Measurements from ENCODE around the gene PTPN14. TPM values are rescaled to one million over a fixed set of nuclear protein-coding genes. Genes with fewer than 3 reads are reported as not detected.

PTPN14 gene
- total and polyA plus RNA-seq, 4 donors: 7.3 to 50.5 (median 28.2) TPM

- intact Hi-C loops (cut with DNase I): no loop called here
- Histone ChIP-seq H3K4me1 (ENCODE audit: control insufficient read depth in 1 of 2, insufficient read depth in 2 of 2, low read length in 2 of 2) (peaks cover 2 to 4% of the 10 kb centered on the region in 2 donors), H3K4me3 (ENCODE audit: low read length in 2 of 2) (no peak overlapping the region), H3K27ac (ENCODE audit: low read depth in 1 of 2, low read length in 2 of 2) (no peak overlapping the region), H3K9me3 (ENCODE audit: control insufficient read depth, low read length) (no peaks in the 10 kb centered on the region), H3K36me3 (ENCODE audit: control insufficient read depth in 1 of 2, insufficient read depth in 2 of 2, low read length in 1 of 2) (no peaks in the 10 kb centered on the region), H3K27me3 (ENCODE audit: control insufficient read depth in 1 of 2, insufficient read depth in 2 of 2, low read length in 1 of 2) (no peaks in the 10 kb centered on the region)
- DNase-seq (no peak), ATAC-seq (ENCODE audit: low FRiP score) (no peak)
- WGBS, 2 donors: 95 to 97% methylated on average over 1 of the region's 1 CpG
Observed at GRCh38 chr1:214432245-214432644, 119.2 kb downstream of the PTPN14 start.

GRCh38 chr1:214429951-214430770 is 121.2 kb downstream of the PTPN14 start:
- H3K36me3 ChIP-seq (ENCODE audit: control insufficient read depth in 1 of 2, insufficient read depth in 2 of 2, low read length in 1 of 2): no peaks in the 10 kb centered on the region
- H3K27ac ChIP-seq (ENCODE audit: low read depth in 1 of 2, low read length in 2 of 2): no peak overlapping the region
- intact Hi-C loops (cut with DNase I): no loop called here
- H3K9me3 ChIP-seq (ENCODE audit: control insufficient read depth, low read length): no peaks in the 10 kb centered on the region
- H3K4me1 ChIP-seq (ENCODE audit: control insufficient read depth in 1 of 2, insufficient read depth in 2 of 2, low read length in 2 of 2): peaks cover 2 to 4% of the 10 kb centered on the region in 2 donors
- DNase-seq: no peak
- no peak overlapping the region for H3K4me3 ChIP-seq (ENCODE audit: low read length in 2 of 2)
- WGBS, 2 donors: 77 to 79% methylated on average over 9 of the region's 9 CpGs
- H3K27me3 ChIP-seq (ENCODE audit: control insufficient read depth in 1 of 2, insufficient read depth in 2 of 2, low read length in 1 of 2): no peaks in the 10 kb centered on the region
- ATAC-seq (ENCODE audit: low FRiP score): no peak

GRCh38 chr1:214427871-214428277 is 123.5 kb downstream of the PTPN14 start:
- Histone ChIP-seq H3K4me3 (ENCODE audit: low read length in 2 of 2) (no peak overlapping the region), H3K9me3 (ENCODE audit: control insufficient read depth, low read length) (no peaks in the 10 kb centered on the region), H3K27me3 (ENCODE audit: control insufficient read depth in 1 of 2, insufficient read depth in 2 of 2, low read length in 1 of 2) (no peaks in the 10 kb centered on the region), H3K4me1 (ENCODE audit: control insufficient read depth in 1 of 2, insufficient read depth in 2 of 2, low read length in 2 of 2) (peaks cover 2 to 8% of the 10 kb centered on the region in 2 donors), H3K36me3 (ENCODE audit: control insufficient read depth in 1 of 2, insufficient read depth in 2 of 2, low read length in 1 of 2) (no peaks in the 10 kb centered on the region), H3K27ac (ENCODE audit: low read depth in 1 of 2, low read length in 2 of 2) (no peak overlapping the region)
- 81 to 83% methylated on average over 7 of the region's 7 CpGs for WGBS, 2 donors
- DNase-seq (no peak), ATAC-seq (ENCODE audit: low FRiP score) (no peak)
- intact Hi-C loops (cut with DNase I): no loop called here

- 94 to 98% methylated on average over 2 of the region's 2 CpGs for WGBS, 2 donors
Observed at GRCh38 chr1:214426426-214426812, 125.0 kb downstream of the PTPN14 start.

GRCh38 chr1:214425716-214426425 is 125.5 kb downstream of the PTPN14 start:
- intact Hi-C loops (cut with DNase I): no loop called here
- 89 to 90% methylated on average over 5 of the region's 5 CpGs for WGBS, 2 donors
- ATAC-seq (ENCODE audit: low FRiP score): no peak

More at GRCh38 chr1:214426426-214426812, 125.0 kb downstream of the PTPN14 start:
- intact Hi-C loops (cut with DNase I): no loop called here
- Histone ChIP-seq H3K9me3 (ENCODE audit: control insufficient read depth, low read length) (no peaks in the 10 kb centered on the region), H3K27me3 (ENCODE audit: control insufficient read depth in 1 of 2, insufficient read depth in 2 of 2, low read length in 1 of 2) (no peaks in the 10 kb centered on the region), H3K4me1 (ENCODE audit: control insufficient read depth in 1 of 2, insufficient read depth in 2 of 2, low read length in 2 of 2) (peaks cover 5 to 16% of the 10 kb centered on the region in 2 donors), H3K36me3 (ENCODE audit: control insufficient read depth in 1 of 2, insufficient read depth in 2 of 2, low read length in 1 of 2) (no peaks in the 10 kb centered on the region), H3K4me3 (ENCODE audit: low read length in 2 of 2) (no peak overlapping the region), H3K27ac (ENCODE audit: low read depth in 1 of 2, low read length in 2 of 2) (no peak overlapping the region)
- DNase-seq (no peak), ATAC-seq (ENCODE audit: low FRiP score) (no peak)

GRCh38 chr1:214425101-214425500 is 126.3 kb downstream of the PTPN14 start:
- H3K4me1 ChIP-seq (ENCODE audit: control insufficient read depth in 1 of 2, insufficient read depth in 2 of 2, low read length in 2 of 2): peaks cover 3 to 14% of the 10 kb centered on the region in 2 donors
- H3K27me3 ChIP-seq (ENCODE audit: control insufficient read depth in 1 of 2, insufficient read depth in 2 of 2, low read length in 1 of 2): no peaks in the 10 kb centered on the region
- intact Hi-C loops (cut with DNase I): no loop called here
- H3K27ac ChIP-seq (ENCODE audit: low read depth in 1 of 2, low read length in 2 of 2): no peak overlapping the region
- H3K36me3 ChIP-seq (ENCODE audit: control insufficient read depth in 1 of 2, insufficient read depth in 2 of 2, low read length in 1 of 2): no peaks in the 10 kb centered on the region
- no peak overlapping the region for H3K4me3 ChIP-seq (ENCODE audit: low read length in 2 of 2)
- ATAC-seq (ENCODE audit: low FRiP score) (no peak), DNase-seq (no peak)
- H3K9me3 ChIP-seq (ENCODE audit: control insufficient read depth, low read length): no peaks in the 10 kb centered on the region
- 94 to 100% methylated on average over 2 of the region's 2 CpGs for WGBS, 2 donors

More at GRCh38 chr1:214425716-214426425, 125.5 kb downstream of the PTPN14 start:
- no peak overlapping the region for H3K4me3 ChIP-seq (ENCODE audit: low read length in 2 of 2)
- no peaks in the 10 kb centered on the region for H3K36me3 ChIP-seq (ENCODE audit: control insufficient read depth in 1 of 2, insufficient read depth in 2 of 2, low read length in 1 of 2)
- no peaks in the 10 kb centered on the region for H3K9me3 ChIP-seq (ENCODE audit: control insufficient read depth, low read length)
- H3K27ac ChIP-seq (ENCODE audit: low read depth in 1 of 2, low read length in 2 of 2): no peak overlapping the region
- no peaks in the 10 kb centered on the region for H3K27me3 ChIP-seq (ENCODE audit: control insufficient read depth in 1 of 2, insufficient read depth in 2 of 2, low read length in 1 of 2)
- no peak for DNase-seq
- peaks cover 3 to 16% of the 10 kb centered on the region in 2 donors for H3K4me1 ChIP-seq (ENCODE audit: control insufficient read depth in 1 of 2, insufficient read depth in 2 of 2, low read length in 2 of 2)

GRCh38 chr1:214423045-214423444 is 128.4 kb downstream of the PTPN14 start:
- ATAC-seq (ENCODE audit: low FRiP score) (no peak), DNase-seq (no peak)
- Histone ChIP-seq H3K4me1 (ENCODE audit: control insufficient read depth in 1 of 2, insufficient read depth in 2 of 2, low read length in 2 of 2) (peaks cover 7 to 12% of the 10 kb centered on the region in 2 donors), H3K36me3 (ENCODE audit: control insufficient read depth in 1 of 2, insufficient read depth in 2 of 2, low read length in 1 of 2) (no peaks in the 10 kb centered on the region), H3K27ac (ENCODE audit: low read depth in 1 of 2, low read length in 2 of 2) (no peak overlapping the region), H3K4me3 (ENCODE audit: low read length in 2 of 2) (no peak overlapping the region), H3K9me3 (ENCODE audit: control insufficient read depth, low read length) (no peaks in the 10 kb centered on the region), H3K27me3 (ENCODE audit: control insufficient read depth in 1 of 2, insufficient read depth in 2 of 2, low read length in 1 of 2) (no peaks in the 10 kb centered on the region)
- intact Hi-C loops (cut with DNase I): no loop called here
- 63 to 70% methylated on average over 5 of the region's 5 CpGs for WGBS, 2 donors

- no peaks in the 10 kb centered on the region for H3K27me3 ChIP-seq (ENCODE audit: control insufficient read depth in 1 of 2, insufficient read depth in 2 of 2, low read length in 1 of 2)
- no peaks in the 10 kb centered on the region for H3K36me3 ChIP-seq (ENCODE audit: control insufficient read depth in 1 of 2, insufficient read depth in 2 of 2, low read length in 1 of 2)
- DNase-seq (no peak), ATAC-seq (ENCODE audit: low FRiP score) (no peak)
- 67 to 70% methylated on average over 8 of the region's 8 CpGs for WGBS, 2 donors
- no peaks in the 10 kb centered on the region for H3K9me3 ChIP-seq (ENCODE audit: control insufficient read depth, low read length)
- no peak overlapping the region for H3K27ac ChIP-seq (ENCODE audit: low read depth in 1 of 2, low read length in 2 of 2)
- H3K4me3 ChIP-seq (ENCODE audit: low read length in 2 of 2): no peak overlapping the region
- peaks cover 11 to 12% of the 10 kb centered on the region in 2 donors for H3K4me1 ChIP-seq (ENCODE audit: control insufficient read depth in 1 of 2, insufficient read depth in 2 of 2, low read length in 2 of 2)
- intact Hi-C loops (cut with DNase I): no loop called here
Observed at GRCh38 chr1:214422137-214422671, 129.2 kb downstream of the PTPN14 start.

Data from aorta (tissue), 5 donors.